Activated CD4-positive, alpha-beta T cell treated with anti-CD3 and anti-CD28 coated beads, Interleukin-2, amount 50 U/mL, for 16 hours (primary cell): ENCODE results near the gene PJA2.

ENCODE experiments used
- DNase-seq: peaks from one replicate; pipeline ENCODE4 v3.0.0-alpha.2; 2020

The PJA2 gene

GRCh38 chr5:109408991-109409843, 557 bp downstream of the PJA2 start:
- peak; percentile 83 for DNase-seq

DNA sequence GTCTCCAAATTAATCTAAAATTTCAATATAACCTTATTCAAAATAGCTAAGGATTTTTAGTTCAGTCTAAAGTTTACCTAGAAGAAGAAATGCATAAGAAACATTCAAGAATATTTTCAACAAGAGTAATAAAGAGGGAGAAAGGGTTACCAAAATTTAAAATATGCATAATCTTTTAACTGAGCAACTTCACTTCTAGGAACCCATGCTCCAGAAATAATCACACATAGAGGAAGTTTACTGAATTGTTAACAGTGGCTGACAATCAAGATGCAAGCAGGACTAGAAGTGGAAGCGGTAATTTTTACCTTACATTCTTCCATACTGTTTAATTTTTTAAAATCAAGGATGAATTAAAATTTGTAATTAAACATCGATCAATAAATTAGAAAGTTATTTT, 1.9 kb downstream of the PJA2 start:
- no peak for DNase-seq

DNA sequence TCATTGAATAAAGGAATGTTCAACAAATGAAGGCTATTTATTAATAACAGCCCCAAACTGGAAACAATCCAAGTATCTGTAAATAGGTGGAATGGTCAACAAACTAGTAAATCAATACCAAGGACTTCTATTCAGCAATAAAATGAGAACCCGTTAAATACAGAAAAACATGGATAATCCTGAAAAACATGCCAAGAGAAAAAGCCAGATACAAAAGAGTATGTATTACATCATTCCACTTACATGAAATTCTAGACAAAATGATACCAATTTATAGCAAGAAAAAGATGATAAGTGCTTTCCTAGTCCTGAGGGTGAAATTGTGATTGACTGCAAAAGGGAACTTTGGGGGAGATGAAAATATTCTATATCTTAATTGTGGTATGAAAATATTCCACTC, 3.1 kb downstream of the PJA2 start:
- DNase-seq, result no peak

DNA sequence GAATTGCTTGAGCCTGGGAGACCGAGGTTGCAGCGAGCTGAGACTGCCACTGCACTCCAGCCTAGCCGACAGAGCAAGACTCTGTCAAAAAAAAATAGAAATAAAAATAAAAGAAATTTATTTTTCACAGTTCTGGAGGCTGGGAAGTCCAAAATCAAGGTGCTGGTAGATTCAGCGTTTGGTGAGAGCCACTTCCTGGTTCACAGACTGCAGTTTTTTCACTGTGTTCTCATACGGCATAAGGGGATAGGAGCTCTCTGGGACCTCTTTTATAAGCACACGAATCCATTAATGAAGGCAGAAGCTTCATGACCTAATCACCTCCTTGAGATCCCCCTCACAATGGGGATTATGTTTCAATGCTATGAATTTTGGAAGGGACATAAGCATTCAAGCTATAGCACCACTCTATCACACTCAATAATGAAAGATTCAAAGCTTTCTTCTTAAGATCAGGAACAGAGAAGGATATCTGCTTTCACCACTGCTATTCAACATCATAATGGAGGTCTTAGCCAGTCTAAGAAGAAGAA, 5.3 kb downstream of the PJA2 start:
- DNase-seq, result no peak

DNA sequence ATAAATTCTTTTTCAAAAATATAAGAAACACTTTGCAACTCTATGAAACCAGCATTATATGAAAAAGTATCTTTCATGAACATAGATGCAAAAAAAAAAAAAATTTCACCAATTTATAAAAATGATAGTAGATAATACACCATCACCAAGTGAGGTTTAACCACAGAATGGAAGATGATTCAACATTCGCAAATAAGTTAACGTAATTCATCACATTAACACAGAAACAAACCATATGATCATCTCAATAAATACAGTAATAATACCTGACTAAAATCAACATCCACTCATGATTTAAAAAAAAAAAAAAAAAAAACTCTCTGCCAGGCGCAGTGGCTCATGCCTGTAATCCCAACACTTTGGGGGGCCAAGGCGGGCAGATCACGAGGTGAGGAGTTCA, 6.3 kb downstream of the PJA2 start:
- no peak for DNase-seq

DNA sequence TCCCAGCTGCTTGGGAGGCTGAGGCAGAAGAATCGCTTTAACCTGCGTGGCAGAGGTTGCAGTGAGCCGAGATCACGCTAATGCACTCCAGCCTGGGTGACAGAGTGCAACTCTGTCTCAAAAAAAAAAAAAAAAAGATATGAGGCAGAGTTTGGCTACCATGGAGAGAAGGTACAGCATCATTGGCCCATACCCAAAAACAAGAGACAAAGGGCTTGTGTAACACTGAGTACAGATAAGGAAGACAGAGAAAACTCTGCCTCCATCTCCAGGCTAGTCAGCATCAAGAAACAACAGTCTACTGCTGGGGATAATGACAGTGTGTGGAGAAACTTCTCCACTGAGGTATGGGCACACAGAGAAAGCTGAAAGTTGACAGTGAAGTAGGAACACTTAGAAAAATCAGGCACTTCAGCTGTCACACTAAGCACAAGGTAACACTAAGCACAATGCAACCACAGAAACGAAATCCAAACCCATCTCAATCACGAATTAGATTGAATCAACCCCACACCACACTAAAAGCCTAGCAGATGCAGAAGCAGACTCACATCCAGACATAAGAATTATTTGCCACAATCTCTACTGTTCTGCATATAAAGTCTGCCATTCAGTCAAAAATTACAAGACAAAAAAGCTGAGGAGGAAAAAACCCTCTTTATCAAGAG, 10.5 kb downstream of the PJA2 start:
- DNase-seq, result no peak

DNA sequence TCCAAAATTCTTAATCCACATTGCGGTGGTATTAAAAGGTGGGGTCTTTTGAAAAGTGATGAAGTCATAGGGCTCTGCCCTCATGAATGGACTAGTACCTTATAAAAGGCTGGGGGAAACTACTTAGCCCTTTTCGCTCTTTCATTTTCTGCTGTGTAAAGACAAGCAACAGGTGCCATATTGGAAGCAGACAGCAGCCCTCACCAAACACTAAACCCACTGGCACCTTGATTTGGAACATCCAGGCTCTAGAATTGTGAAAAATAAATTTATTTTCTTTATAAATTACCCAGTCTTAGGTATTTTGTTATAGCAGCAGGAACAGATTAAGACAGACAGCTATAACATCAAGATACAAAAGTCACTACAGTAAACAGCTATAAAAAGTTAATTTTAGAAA, 12.8 kb downstream of the PJA2 start:
- no peak for DNase-seq

GRCh38 chr5:109394806-109395205, 15.0 kb downstream of the PJA2 start:
- DNase-seq, result no peak

- no peak for DNase-seq
Measured at GRCh38 chr5:109390188-109390587, 19.6 kb downstream of the PJA2 start.

DNA sequence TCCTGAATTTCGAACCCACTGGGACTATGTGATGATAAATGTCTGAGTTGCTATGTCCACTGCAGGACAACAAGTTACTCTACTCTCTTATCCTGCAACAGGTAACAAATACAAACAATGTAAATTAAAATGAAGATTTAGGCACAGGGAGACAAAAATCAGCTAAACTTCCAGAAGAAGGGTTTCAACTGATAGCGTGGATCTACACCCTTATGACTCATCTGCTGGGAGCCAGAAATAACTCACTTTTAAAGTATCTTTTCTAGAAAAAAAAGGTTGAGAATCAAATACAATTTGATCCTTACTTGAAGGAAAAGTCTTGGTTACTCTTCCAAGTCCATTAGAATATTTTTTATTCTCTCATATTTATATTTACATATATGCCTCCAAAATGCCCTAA, 21.4 kb downstream of the PJA2 start:
- DNase-seq, result no peak

DNA sequence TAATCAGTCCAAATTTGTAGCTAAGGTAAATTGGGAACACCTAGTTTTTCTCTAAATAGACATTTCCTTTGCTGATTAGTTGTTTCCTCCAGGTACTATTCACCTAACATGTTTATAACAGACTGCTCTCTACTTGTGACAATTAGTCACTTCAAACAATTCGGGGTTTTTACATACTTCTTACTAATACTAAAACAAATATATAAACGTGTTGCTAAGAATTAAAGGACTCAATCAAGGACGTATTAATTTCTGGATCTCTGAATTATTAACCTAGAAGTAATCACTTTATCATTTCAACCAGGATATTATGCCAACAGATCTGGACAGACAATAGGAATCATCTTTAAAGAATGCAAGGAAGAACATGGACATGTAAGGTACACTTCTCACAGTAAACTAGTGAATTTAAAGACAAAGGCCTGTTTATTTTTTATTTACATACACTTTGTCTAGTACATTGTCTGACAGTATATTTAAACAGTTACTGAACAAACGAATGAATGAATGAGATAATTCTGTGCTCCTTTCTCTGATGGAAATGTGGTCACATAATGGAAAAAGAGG, 22.3 kb downstream of the PJA2 start:
- DNase-seq, result no peak

GRCh38 chr5:109378095-109378494, 31.7 kb downstream of the PJA2 start:
- peak; percentile 2 for DNase-seq

DNA sequence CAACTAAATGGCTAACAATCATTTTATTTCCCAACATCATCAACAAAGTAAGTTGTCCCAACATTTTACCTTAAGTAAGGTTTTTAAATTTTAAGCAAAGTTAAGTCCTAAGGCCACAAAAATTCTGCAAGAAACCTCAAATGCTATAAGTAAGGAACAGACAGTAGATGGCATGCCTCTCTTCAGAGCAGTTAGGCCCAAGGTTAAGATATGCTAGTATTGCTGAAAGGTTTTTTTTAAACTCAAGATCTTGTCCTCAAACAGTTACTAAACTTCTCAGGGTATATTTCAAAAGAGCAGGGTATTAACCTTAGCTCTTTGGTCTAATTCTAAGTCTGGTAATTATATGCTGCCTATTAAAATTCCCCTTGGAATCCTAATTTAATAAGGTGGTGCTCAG, 35.1 kb downstream of the PJA2 start:
- DNase-seq, result no peak

DNA sequence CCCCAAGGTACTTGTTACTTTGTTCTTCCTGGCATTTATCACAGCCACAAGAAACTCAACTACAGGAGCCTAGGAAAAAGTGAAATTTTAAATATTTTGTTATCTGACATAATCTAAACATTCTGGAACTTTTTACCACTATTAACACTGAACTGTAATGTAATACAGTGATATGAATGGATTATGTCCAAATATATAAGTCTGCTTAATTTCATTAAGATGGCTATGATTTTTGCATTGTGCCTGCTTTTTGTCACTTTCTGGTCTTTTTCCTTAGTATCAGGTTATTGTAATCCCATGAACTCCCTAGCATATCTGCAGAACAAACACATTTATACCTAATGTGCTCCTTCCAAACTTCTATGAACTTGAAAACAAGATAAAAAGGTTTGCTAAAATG, 35.8 kb downstream of the PJA2 start:
- DNase-seq, result no peak

DNA sequence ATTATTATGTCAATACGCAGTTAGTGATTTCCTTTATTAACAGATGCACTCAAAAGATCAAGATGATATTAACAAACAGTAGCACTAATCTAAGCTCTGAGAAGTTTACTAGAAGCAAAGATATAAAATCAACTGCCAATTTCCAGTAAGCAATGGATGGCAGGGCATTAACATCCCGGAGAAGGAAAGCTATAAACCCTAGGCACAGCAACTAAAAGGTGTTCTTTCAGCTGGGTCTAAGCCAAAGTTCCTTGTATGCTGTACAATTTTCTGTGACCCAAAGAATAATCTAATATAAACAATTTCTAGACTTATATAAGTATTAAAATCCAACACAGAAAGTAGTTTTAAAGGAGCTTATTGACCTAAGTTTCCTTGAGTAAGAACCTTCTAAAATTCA, 39.4 kb downstream of the PJA2 start:
- no peak for DNase-seq

DNA sequence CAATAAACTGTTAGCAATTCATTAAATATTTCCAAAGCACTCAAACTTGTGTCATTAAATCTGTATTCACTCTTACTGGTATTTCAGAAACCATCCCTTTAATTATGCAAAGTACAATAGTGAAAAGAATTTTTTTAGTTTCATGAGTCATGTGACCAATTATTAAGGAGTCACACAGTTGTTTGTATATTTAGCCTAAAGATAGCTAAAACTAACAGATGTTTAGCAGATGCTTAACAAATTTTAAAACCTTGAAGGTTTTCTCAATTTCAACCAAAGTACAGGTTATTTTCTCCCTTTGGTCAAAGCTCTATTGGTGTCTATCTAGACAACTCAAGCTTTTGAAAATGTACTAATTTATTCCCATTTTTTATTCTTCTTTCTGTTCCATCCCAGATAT, 44.1 kb downstream of the PJA2 start:
- no peak for DNase-seq

GRCh38 chr5:109364977-109365376, 44.8 kb downstream of the PJA2 start:
- no peak for DNase-seq

DNA sequence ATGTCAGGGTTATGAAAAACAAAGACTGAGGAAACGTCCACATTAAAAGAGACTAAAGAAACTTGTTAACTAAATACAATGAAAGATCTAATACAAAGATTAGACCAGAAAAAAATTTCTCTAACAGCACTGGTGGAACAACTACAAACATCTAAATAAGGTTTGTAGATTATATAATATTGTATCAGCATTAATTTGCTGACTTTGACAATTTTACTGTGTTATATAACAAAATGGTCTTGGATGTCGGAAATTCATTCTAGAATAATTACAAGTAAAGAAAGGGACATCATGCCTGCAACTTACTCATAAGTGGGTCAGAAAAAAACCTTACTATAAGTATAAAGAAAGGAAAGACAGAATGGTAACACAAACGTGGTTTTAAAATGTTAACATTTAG, 50.1 kb downstream of the PJA2 start:
- no peak for DNase-seq

DNA sequence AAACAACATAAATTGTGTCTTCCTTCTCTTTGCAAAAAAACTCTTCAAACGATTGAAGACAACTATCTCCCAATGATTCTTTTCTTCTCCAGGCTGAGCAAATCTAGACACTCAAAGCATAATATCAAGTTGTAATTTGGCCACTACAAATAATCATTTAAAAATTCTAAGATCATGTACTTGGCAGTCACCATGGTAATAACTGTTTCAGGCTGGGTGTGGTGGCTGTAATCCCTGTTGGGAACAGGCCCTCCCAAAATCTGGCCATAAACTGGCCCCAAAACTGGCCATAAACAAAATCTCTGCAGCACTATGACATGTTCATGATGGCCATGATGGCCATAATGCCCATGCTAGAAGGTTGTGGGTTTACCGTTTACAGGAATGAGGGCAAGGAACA, 52.0 kb downstream of the PJA2 start:
- DNase-seq, result no peak

GRCh38 chr5:109354761-109355160, 55.0 kb downstream of the PJA2 start:
- DNase-seq, result no peak

- no peak for DNase-seq
Measured at GRCh38 chr5:109351988-109352864, 57.5 kb downstream of the PJA2 start.

GRCh38 chr5:109350537-109351270, 59.1 kb downstream of the PJA2 start:
- no peak for DNase-seq
